A549 (cell line): Measurements from ENCODE around the gene SMU1. TPM values are rescaled to one million over a fixed set of nuclear protein-coding genes. Genes with fewer than 3 reads are reported as not detected.

Experiments used
- ATAC-seq, 2 experiments: fragments of 200-7000 bp in 1 of 2; fragments of >200 bp in 1 of 2; cut with Nextera tagmentation in 1 of 2; cut with Tn5 transposase in 1 of 2; 3 replicates each; pipeline versions ENCODE4 v1.8.0 to v1.9.1; 2018 to 2020; ENCODE audit warnings: mild to moderate bottlenecking in 1 of 2, moderate library complexity in 1 of 2
- CTCF ChIA-PET: fragments of 300-600 bp; sonication (Branson Sonifier 250); formaldehyde crosslinking; extraction: SDS; loops from one replicate; lab custom pipeline; 2021; ENCODE audit warnings: antibody characterized with exemption, inconsistent platforms; lab: Yijun Ruan, JAX
- POLR2A ChIA-PET: fragments of 350-600 bp; formaldehyde crosslinking; extraction: SDS; loops from one replicate; lab custom pipeline; 2021; ENCODE audit warnings: antibody characterized with exemption, inconsistent platforms; lab: Yijun Ruan, JAX
- DNase-seq, 2 experiments: peaks; one replicate each; pipeline versions ENCODE4 v3.0.0 to v3.0.0-alpha.2; 2011 to 2016; ENCODE audit warnings: low read depth in 1 of 2, low spot score in 1 of 2
- FAIRE-seq: peaks from 2 replicates; lab custom pipeline; 2011; peaks lifted over from hg19 to GRCh38; lab: Jason Lieb, UNC
- H3K27ac ChIP-seq, 2 experiments: fragments of >200 bp; sonication (Bioruptor Twin); formaldehyde crosslinking; 3 replicates each; pipeline ENCODE4 v1.5.1; 2016 to 2017
- H3K4me1 ChIP-seq: fragments of >200 bp; sonication (Bioruptor Twin); formaldehyde crosslinking; 3 replicates; pipeline ENCODE4 v1.6.1; 2016
- H3K4me2 ChIP-seq: fragments of >200 bp; sonication (Bioruptor Twin); formaldehyde crosslinking; 3 replicates; pipeline ENCODE4 v1.6.1; 2016
- H3K4me3 ChIP-seq: fragments of >200 bp; sonication (Bioruptor Twin); formaldehyde crosslinking; 3 replicates; pipeline ENCODE4 v1.5.1; 2016
- H3K9me3 ChIP-seq: fragments of >200 bp; sonication (Bioruptor Twin); formaldehyde crosslinking; 3 replicates; pipeline ENCODE4 v1.6.1; 2016
- CBX2 ChIP-seq: fragments of 200-600 bp; sonication (generic); IDR thresholded peaks from 2 replicates; pipeline ENCODE4 v1.6.1; 2016; ENCODE audit warnings: low read depth, mild to moderate bottlenecking, borderline replicate concordance
- CHD2 ChIP-seq: fragments of 150-350 bp; IDR thresholded peaks from 2 replicates; pipeline ENCODE4 v1.6.1; 2014; ENCODE audit warnings: low read length; ENCODE audit not compliant: partially characterized antibody
- CHD4 ChIP-seq: fragments of 200-600 bp; sonication (generic); IDR thresholded peaks from 2 replicates; pipeline ENCODE4 v1.6.1; 2016; ENCODE audit warnings: antibody characterized with exemption, mild to moderate bottlenecking, borderline replicate concordance
- ESRRA ChIP-seq: fragments of 150-350 bp; IDR thresholded peaks from 2 replicates; pipeline ENCODE4 v1.6.1; 2014; ENCODE audit warnings: mild to moderate bottlenecking, low read length, borderline replicate concordance
- FOXS1 ChIP-seq: fragments of 250-450 bp; sonication (Bioruptor Pico); IDR thresholded peaks from 2 replicates; pipeline ENCODE4 v1.5.0; 2020; ENCODE audit warnings: mild to moderate bottlenecking, moderate library complexity
- HDAC2 ChIP-seq: fragments of 200-600 bp; sonication (generic); IDR thresholded peaks from 2 replicates; pipeline ENCODE4 v1.6.1; 2016
- KDM1A ChIP-seq: fragments of 200-600 bp; sonication (generic); IDR thresholded peaks from 2 replicates; pipeline ENCODE4 v1.6.1; 2016; ENCODE audit warnings: low read depth, mild to moderate bottlenecking
- NR3C1 ChIP-seq: fragments of >200 bp; sonication (Bioruptor Twin); formaldehyde crosslinking; IDR thresholded peaks from 3 replicates; pipeline ENCODE4 v1.6.1; 2017
- PHF8 ChIP-seq: fragments of 200-600 bp; sonication (generic); IDR thresholded peaks from 2 replicates; pipeline ENCODE4 v1.6.1; 2016; ENCODE audit warnings: low read depth, mild to moderate bottlenecking, antibody characterized with exemption, moderate library complexity, borderline replicate concordance
- POLR2AphosphoS2 ChIP-seq: conservative IDR thresholded peaks from 2 replicates; pipeline ENCODE4 v1.6.1; 2012; ENCODE audit warnings: low read length, improper control_type of control experiment, inconsistent platforms
- SMC3 ChIP-seq: fragments of >200 bp; sonication (Bioruptor Twin); formaldehyde crosslinking; IDR thresholded peaks from 3 replicates; pipeline ENCODE4 v1.6.1; 2018; ENCODE audit warnings: inconsistent platforms
- SREBF2 ChIP-seq: fragments of 450-650 bp; IDR thresholded peaks from 2 replicates; pipeline ENCODE4 v1.6.1; 2014; ENCODE audit warnings: mild to moderate bottlenecking, moderate library complexity
- ZFP36 ChIP-seq: fragments of 450-650 bp; IDR thresholded peaks from 2 replicates; pipeline ENCODE4 v1.6.1; 2014; ENCODE audit warnings: borderline replicate concordance; ENCODE audit not compliant: partially characterized antibody
- ZNF302 ChIP-seq: fragments of 250-450 bp; sonication (Bioruptor Pico); IDR thresholded peaks from 2 replicates; pipeline ENCODE4 v1.9.0; 2021; ENCODE audit warnings: inconsistent platforms, mild to moderate bottlenecking, moderate library complexity
- ZSCAN20 ChIP-seq: fragments of 250-450 bp; sonication (Bioruptor Pico); IDR thresholded peaks from 2 replicates; pipeline ENCODE4 v1.8.0; 2022; ENCODE audit warnings: mild to moderate bottlenecking, moderate library complexity
- WGBS: methylation state at CpG from one replicate; pipeline ENCODE4 v1.1.6; 2017; ENCODE audit errors: missing lambda C conversion rate; 5-methylcytosine and 5-hydroxymethylcytosine counted together
- polyA plus RNA-seq, 4 experiments: library from polyadenylated mRNA; depleted of rRNA in 3 of 4; stranded (reverse); fragments of >200 nt; fragmentation: RNase III in 1 of 4; extraction: RNeasy Plus Mini Kit Qiagen cat#74134 plus additional on column Dnase treatment in 1 of 4; gene quantifications; 2 replicates in 3 of 4; 3 replicates in 1 of 4; pipeline ENCODE4 v1.2.3, GENCODE V29; 2011 to 2017
- TF ChIP-seq, protein P1 (sequence below): fragments of >200 bp; sonication (Bioruptor Twin); formaldehyde crosslinking; IDR thresholded peaks from 2 replicates; pipeline ENCODE4 v1.6.1; 2016
- TF ChIP-seq, protein P2 (sequence below): fragments of 450-650 bp; IDR thresholded peaks from 2 replicates; pipeline ENCODE4 v1.6.1; 2014; ENCODE audit warnings: antibody characterized with exemption
- TF ChIP-seq, protein P3 (sequence below): IDR thresholded peaks from 2 replicates; pipeline ENCODE4 v1.6.1; 2012
- TF ChIP-seq, protein P4 (sequence below): fragments of 250-450 bp; sonication (Bioruptor Pico); IDR thresholded peaks from 2 replicates; pipeline ENCODE4 v1.5.0; 2021; ENCODE audit warnings: mild to moderate bottlenecking, moderate library complexity, borderline replicate concordance
- TF ChIP-seq, protein P5 (sequence below): IDR thresholded peaks from 2 replicates; pipeline ENCODE4 v1.6.1; 2012
- TF ChIP-seq, protein P6 (sequence below): fragments of 150-350 bp; IDR thresholded peaks from 2 replicates; pipeline ENCODE4 v1.6.1; 2014; ENCODE audit warnings: low read depth, mild to moderate bottlenecking, low read length

The SMU1 gene
- polyA plus RNA-seq, 2 of the 4 experiments (the other 2 are of a cell fraction): 25.0 to 26.0 TPM

DNA sequence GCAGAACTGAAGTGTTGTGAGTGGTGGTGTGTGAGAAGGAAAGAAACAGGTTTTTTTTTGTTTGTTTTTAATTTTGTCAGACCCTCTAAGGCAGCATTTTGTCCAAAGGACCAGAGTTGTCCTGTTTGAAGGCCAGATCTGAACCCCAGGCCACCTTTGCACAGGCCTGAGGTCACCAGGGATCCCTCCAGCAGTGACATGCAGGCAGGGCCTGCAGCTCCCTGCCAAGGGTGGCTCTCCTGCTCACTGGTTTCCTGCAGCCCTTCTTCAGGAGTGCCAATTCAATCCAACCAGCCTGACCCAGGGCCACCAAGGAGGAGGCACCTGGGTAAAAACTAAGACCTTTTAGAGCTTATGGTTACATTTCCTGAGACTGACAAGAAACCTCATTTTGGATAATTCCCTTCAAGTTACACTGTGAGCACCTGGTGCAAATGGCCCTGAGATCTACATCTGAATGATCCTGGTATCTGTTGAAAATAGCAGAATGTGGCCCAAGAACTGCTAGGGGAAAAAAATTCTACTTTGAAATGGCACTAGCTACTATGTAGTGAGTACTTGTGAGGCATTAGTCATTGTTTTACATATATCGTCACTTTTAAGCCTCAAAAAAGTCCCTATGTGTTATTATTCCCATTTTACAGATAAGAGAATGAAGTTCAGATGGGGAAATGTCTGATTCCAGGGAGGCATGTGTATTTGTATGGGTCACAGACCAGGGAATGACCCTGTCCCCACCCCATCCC lies 33.5 kb upstream of the SMU1 start:
- CTCF ChIA-PET: interaction anchor here (0.9 to 1.3 kb wide), 3 partner anchors 17 to 116 kb away, joined by 3 to 5 read pairs (median 3); no protein-coding TSS in a partner anchor
- no peak overlapping the region for H3K4me2 ChIP-seq
- H3K9me3 ChIP-seq: no peaks in the 10 kb centered on the region
- TF ChIP-seq, protein P1, sequence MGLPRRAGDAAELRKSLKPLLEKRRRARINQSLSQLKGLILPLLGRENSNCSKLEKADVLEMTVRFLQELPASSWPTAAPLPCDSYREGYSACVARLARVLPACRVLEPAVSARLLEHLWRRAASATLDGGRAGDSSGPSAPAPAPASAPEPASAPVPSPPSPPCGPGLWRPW: no peak
- no peak for TF ChIP-seq SREBF2
- TF ChIP-seq CHD4: no peak
- no peak for TF ChIP-seq NR3C1
- TF ChIP-seq, protein P2, sequence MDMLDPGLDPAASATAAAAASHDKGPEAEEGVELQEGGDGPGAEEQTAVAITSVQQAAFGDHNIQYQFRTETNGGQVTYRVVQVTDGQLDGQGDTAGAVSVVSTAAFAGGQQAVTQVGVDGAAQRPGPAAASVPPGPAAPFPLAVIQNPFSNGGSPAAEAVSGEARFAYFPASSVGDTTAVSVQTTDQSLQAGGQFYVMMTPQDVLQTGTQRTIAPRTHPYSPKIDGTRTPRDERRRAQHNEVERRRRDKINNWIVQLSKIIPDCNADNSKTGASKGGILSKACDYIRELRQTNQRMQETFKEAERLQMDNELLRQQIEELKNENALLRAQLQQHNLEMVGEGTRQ: no peak
- TF ChIP-seq, protein P3, sequence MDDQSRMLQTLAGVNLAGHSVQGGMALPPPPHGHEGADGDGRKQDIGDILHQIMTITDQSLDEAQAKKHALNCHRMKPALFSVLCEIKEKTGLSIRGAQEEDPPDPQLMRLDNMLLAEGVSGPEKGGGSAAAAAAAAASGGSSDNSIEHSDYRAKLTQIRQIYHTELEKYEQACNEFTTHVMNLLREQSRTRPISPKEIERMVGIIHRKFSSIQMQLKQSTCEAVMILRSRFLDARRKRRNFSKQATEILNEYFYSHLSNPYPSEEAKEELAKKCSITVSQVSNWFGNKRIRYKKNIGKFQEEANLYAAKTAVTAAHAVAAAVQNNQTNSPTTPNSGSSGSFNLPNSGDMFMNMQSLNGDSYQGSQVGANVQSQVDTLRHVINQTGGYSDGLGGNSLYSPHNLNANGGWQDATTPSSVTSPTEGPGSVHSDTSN: no peak
- no peak for TF ChIP-seq CHD2
- no peak for TF ChIP-seq POLR2AphosphoS2
- TF ChIP-seq PHF8: no peak
- TF ChIP-seq, protein P4, sequence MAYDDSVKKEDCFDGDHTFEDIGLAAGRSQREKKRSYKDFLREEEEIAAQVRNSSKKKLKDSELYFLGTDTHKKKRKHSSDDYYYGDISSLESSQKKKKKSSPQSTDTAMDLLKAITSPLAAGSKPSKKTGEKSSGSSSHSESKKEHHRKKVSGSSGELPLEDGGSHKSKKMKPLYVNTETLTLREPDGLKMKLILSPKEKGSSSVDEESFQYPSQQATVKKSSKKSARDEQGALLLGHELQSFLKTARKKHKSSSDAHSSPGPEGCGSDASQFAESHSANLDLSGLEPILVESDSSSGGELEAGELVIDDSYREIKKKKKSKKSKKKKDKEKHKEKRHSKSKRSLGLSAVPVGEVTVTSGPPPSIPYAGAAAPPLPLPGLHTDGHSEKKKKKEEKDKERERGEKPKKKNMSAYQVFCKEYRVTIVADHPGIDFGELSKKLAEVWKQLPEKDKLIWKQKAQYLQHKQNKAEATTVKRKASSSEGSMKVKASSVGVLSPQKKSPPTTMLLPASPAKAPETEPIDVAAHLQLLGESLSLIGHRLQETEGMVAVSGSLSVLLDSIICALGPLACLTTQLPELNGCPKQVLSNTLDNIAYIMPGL (CRISPR knock-in tag): no peak
- TF ChIP-seq ESRRA: no peak
- no peak for TF ChIP-seq ZSCAN20
- TF ChIP-seq ZFP36: no peak
- no peak for TF ChIP-seq FOXS1 (CRISPR knock-in tag)
- TF ChIP-seq, protein P5, sequence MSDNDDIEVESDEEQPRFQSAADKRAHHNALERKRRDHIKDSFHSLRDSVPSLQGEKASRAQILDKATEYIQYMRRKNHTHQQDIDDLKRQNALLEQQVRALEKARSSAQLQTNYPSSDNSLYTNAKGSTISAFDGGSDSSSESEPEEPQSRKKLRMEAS: no peak
- DNase-seq: no peak
- FAIRE-seq: no peak
- H3K4me3 ChIP-seq: no peak overlapping the region
- 88% methylated on average over 1 of the region's 1 CpG for WGBS
- POLR2A ChIA-PET: no interaction called here
- peaks cover 24% of the 10 kb centered on the region for H3K4me1 ChIP-seq
- H3K27ac ChIP-seq: no peak overlapping the region
- ATAC-seq: no peak

DNA sequence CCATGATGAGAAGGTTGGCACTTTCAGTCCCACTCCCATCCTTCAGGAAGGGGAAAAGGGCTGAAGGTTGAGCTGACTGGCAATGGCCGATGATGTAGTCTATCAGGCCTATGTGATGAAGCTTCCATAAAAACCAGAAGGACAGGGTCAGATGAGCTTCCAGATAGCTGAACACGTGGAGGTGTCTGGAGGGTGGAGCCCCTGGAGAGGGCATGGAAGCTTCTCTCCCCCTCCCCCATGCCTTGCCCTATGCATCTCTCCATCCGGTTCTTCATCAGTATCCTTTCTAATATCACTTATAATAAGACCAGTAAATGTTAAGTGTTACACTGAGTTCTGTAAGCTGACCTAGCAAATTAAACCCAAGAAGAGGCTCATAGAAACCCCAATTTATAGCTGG lies 32.6 kb upstream of the SMU1 start:
- H3K27ac ChIP-seq: no peak overlapping the region
- ChIA-PET POLR2A (no interaction called here), CTCF (interaction anchor here (0.9 to 1.3 kb wide), 4 partner anchors 9 to 117 kb away, joined by 3 to 5 read pairs (median 3); no protein-coding TSS in a partner anchor)
- H3K4me3 ChIP-seq: no peak overlapping the region
- FAIRE-seq: no peak
- 72% methylated on average over 3 of the region's 3 CpGs for WGBS
- no peaks in the 10 kb centered on the region for H3K9me3 ChIP-seq
- TF ChIP-seq CHD4 (no peak), POLR2AphosphoS2 (peak; percentile 58), PHF8 (no peak), ZNF302 (no peak), HDAC2 (no peak), CBX2 (no peak), SMC3 (no peak), KDM1A (no peak)
- TF ChIP-seq, protein P6, sequence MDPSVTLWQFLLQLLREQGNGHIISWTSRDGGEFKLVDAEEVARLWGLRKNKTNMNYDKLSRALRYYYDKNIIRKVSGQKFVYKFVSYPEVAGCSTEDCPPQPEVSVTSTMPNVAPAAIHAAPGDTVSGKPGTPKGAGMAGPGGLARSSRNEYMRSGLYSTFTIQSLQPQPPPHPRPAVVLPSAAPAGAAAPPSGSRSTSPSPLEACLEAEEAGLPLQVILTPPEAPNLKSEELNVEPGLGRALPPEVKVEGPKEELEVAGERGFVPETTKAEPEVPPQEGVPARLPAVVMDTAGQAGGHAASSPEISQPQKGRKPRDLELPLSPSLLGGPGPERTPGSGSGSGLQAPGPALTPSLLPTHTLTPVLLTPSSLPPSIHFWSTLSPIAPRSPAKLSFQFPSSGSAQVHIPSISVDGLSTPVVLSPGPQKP: no peak
- TF ChIP-seq, all 56 proteins: peak for 1
- DNase-seq (no peak), ATAC-seq (no peak)
- H3K4me1 ChIP-seq: peaks cover 27% of the 10 kb centered on the region
- H3K4me2 ChIP-seq: no peak overlapping the region
